ENCODE data around the gene SULT1A1.

- no peak for TF ChIP-seq CTCF (IDR thresholded peaks at IDR 0.05)
- no peak for TF ChIP-seq POLR2A (IDR thresholded peaks at IDR 0.05)
These were observed 54.3 kb downstream of the SULT1A1 start for GRCh38 chr16:28555561-28555960.
